ENCODE results near the gene HACD3.
"Not testable (repeated sequence)": the region's sequence is repeated elsewhere in the genome, so short reads cannot be mapped to it uniquely, and the experiment has no call there.

The HACD3 gene

GRCh38 chr15:65603559-65603958, 73.3 kb downstream of the HACD3 start:
- no peak for DNase-seq (ENCODE audit: low spot score)

- DNase-seq (ENCODE audit: low spot score): peak; percentile 79
These were observed 80.8 kb downstream of the HACD3 start, which contains the start of gene INTS14 for GRCh38 chr15:65610871-65611718. INTS14 (minus strand) TSS chr15:65611131; CDS start chr15:65607380, 3,751 bp downstream.

DNA sequence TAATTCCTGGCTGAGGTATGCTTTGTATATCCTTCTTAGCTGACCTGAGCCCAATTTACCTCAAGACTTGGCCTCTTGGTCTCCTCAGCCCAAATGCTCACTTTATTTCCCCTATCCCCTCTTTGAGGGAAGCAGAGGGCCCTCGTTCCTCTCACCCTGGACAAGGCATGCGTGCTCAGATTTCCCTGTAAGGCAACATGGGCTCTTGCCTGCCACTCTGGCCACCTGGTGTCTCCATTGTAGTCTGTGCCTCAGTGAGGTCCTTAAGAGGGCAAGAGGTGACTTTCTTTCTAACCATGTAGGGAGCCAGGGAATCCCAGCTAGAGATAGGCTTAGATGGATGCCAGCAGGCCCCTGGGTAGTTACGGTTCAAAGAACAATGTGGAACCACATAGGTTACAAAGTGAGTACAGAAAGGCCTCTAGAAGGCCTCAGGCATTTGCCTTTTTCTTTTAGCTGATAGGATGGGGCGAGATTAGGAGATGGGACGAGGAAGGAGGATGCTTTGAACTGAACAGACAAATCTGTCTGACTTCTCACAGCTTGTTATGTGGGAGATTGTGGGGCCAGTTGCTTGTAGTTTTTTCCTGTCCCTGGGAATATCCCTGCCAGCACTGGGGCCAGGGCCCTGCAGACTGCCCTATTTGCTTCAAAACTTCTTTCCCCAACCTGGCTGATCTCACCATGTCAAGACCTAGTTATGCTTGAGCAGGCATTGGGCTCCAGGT, 81.8 kb downstream of the HACD3 start:
- no peak for DNase-seq (ENCODE audit: low spot score)

- DNase-seq (ENCODE audit: low spot score): no peak
These were observed 82.3 kb downstream of the HACD3 start for GRCh38 chr15:65612616-65612946.

GRCh38 chr15:65612949-65613744, 82.9 kb downstream of the HACD3 start:
- no peak for DNase-seq (ENCODE audit: low spot score)

DNA sequence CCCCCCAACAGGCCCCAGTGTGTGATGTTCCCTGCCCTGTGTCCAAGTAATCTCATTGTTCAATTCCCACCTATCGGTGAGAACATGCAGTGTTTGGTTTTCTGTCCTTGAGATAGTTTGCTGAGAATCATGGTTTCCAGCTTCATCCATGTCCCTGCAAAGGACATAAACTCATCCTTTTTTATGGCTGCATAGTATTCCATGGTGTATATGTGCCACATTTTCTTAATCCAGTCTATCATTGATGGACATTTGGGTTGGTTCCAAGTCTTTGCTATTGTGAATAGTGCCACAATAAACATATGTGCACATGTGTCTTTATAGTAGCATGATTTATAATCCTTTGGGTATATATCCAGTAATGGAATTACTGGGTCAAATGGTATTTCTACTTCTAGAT, 85.6 kb downstream of the HACD3 start:
- not testable (repeated sequence) for DNase-seq (ENCODE audit: low spot score)

- no peak for DNase-seq (ENCODE audit: low spot score)
These were observed 88.4 kb downstream of the HACD3 start for GRCh38 chr15:65618560-65619109.

GRCh38 chr15:65619626-65620290, 89.5 kb downstream of the HACD3 start:
- no peak for DNase-seq (ENCODE audit: low spot score)

DNA sequence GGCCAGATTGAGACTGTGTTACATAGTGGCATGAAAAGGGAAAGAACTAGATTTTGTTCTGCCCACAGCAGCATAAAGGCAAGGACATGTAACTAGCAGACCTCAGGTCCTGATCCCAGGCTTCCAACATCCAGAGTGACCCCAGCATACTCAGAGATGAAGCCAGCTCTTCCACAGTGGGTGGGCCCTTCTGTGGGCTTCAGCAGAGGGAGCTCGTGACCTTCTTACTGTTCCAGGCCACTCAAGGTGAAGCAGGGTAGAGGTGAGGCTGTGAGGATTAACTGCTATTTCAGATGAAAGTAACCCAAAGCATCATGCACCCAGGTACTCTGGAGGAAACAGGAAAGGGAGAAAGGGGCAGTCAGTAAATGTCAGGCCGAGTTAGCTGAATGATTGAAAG, 90.6 kb downstream of the HACD3 start:
- DNase-seq (ENCODE audit: low spot score): no peak

- DNase-seq (ENCODE audit: low spot score): no peak
These were observed 91.4 kb downstream of the HACD3 start, which contains the start of gene SLC24A1 for GRCh38 chr15:65621638-65622037. SLC24A1 (plus strand) TSS chr15:65621938; CDS start chr15:65624081, 2,143 bp downstream.

GRCh38 chr15:65623103-65623502, 92.8 kb downstream of the HACD3 start:
- no peak for DNase-seq (ENCODE audit: low spot score)

DNA sequence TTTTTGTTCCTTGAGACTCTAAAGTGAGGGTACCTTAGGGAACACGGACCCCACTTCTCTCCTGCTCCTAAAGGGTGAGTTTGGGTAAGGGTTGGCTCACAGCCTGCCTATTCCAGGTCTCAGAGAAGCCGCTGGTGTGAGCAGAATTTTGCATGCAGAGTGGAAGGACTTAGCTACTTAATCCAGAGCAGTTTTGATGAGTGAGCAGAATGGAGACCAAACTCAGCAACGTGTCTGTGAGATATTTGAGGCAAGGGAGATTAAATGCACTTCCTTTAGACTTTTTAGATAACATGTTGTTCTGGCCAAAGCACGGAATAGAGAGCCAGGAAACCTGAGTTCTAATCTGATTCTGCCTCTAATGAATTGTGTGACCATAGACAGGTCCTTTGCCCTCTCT, 96.6 kb downstream of the HACD3 start:
- DNase-seq (ENCODE audit: low spot score): no peak

Data from COLO829 (cell line).